CD14-positive monocyte (primary cell): Measurements from ENCODE around the gene WDR64. TPM values are rescaled to one million over a fixed set of nuclear protein-coding genes. Genes with fewer than 3 reads are reported as not detected.

ENCODE experiments used
- DNase-seq, 3 donors: peaks; one replicate each; pipeline ENCODE4 v3.0.0-alpha.2; 2011 to 2022
- H2AFZ ChIP-seq: 2 replicates; pipeline ENCODE4 v1.6.0; 2012; ENCODE audit warnings: mild to moderate bottlenecking, low read depth, low read length, inconsistent platforms; ENCODE audit not compliant: insufficient read depth, poor library complexity, severe bottlenecking
- H3K27ac ChIP-seq, 2 donors: 1 replicate in 1 of 2; 2 replicates in 1 of 2; pipeline ENCODE4 v1.5.1; 2012 to 2013; ENCODE audit warnings: low read length in 2 of 2, control low read depth in 1 of 2, inconsistent platforms in 1 of 2, low read depth in 1 of 2, mild to moderate bottlenecking in 1 of 2
- H3K27me3 ChIP-seq, 2 donors: one replicate each; pipeline versions ENCODE4 v1.6.0 to v1.6.1; 2011 to 2013; ENCODE audit warnings: low read length in 2 of 2; ENCODE audit not compliant: control insufficient read depth in 2 of 2, insufficient read depth in 2 of 2
- H3K36me3 ChIP-seq, 2 donors: replicated peaks in 1 of 2; 1 replicate in 1 of 2; 2 replicates in 1 of 2; pipeline versions ENCODE4 v1.5.1 to v1.6.1; 2012 to 2013; ENCODE audit warnings: low read length in 2 of 2, control low read depth in 1 of 2, inconsistent platforms in 1 of 2, mild to moderate bottlenecking in 1 of 2; ENCODE audit not compliant: insufficient read depth in 2 of 2, control insufficient read depth in 1 of 2
- H3K4me1 ChIP-seq, 2 donors: 1 replicate in 1 of 2; 2 replicates in 1 of 2; pipeline versions ENCODE4 v1.5.1 to v1.6.1; 2012 to 2013; ENCODE audit warnings: low read length in 2 of 2, control low read depth in 1 of 2, inconsistent platforms in 1 of 2, mild to moderate bottlenecking in 1 of 2, moderate library complexity in 1 of 2; ENCODE audit not compliant: insufficient read depth in 2 of 2, control insufficient read depth in 1 of 2
- H3K4me2 ChIP-seq: replicated peaks from 2 replicates; pipeline ENCODE3; 2012; ENCODE audit warnings: low read length, moderate library complexity, mild to moderate bottlenecking; ENCODE audit not compliant: poor library complexity, severe bottlenecking; ENCODE audit errors: extremely low read depth
- H3K4me3 ChIP-seq, 3 experiments: fragments of 200-600 bp in 1 of 3; sonication (generic) in 1 of 3; replicated peaks in 1 of 3; 1 replicate in 2 of 3; 2 replicates in 1 of 3; pipeline ENCODE4 v1.5.1; 2011 to 2013; ENCODE audit warnings: low read length in 3 of 3, mild to moderate bottlenecking in 3 of 3, control low read depth in 2 of 3, low read depth in 2 of 3, inconsistent platforms in 1 of 3, moderate library complexity in 1 of 3
- H3K79me2 ChIP-seq: 2 replicates; pipeline ENCODE4 v1.6.0; 2012; ENCODE audit warnings: mild to moderate bottlenecking, control low read depth, inconsistent platforms, low read length, moderate library complexity; ENCODE audit not compliant: insufficient read depth
- H3K9ac ChIP-seq: 2 replicates; pipeline ENCODE4 v1.6.0; 2017; ENCODE audit warnings: low read length, mild to moderate bottlenecking; ENCODE audit not compliant: insufficient read depth, poor library complexity, severe bottlenecking
- H3K9me3 ChIP-seq, 2 donors: replicated peaks in 1 of 2; 1 replicate in 1 of 2; 2 replicates in 1 of 2; pipeline versions ENCODE4 v1.5.1 to v1.6.1; 2012 to 2013; ENCODE audit warnings: low read length in 2 of 2, control low read depth in 1 of 2; ENCODE audit not compliant: control insufficient read depth in 1 of 2, insufficient read depth in 1 of 2
- H4K20me1 ChIP-seq: 2 replicates; pipeline ENCODE4 v1.6.0; 2012; ENCODE audit warnings: mild to moderate bottlenecking, low read length, control low read depth, moderate library complexity; ENCODE audit not compliant: insufficient read depth
- H3K27ac Mint-ChIP-seq, 7 donors: one replicate each; pipeline ENCODE4 v1.8.0; 2020; ENCODE audit warnings: mild to moderate bottlenecking in 7 of 7, mixed read lengths in 7 of 7, moderate library complexity in 6 of 7, inconsistent platforms in 2 of 7
- H3K27me3 Mint-ChIP-seq, 3 donors: one replicate each; pipeline ENCODE4 v1.8.0; 2021 to 2022; ENCODE audit warnings: low read depth in 3 of 3, mild to moderate bottlenecking in 3 of 3, mixed read lengths in 3 of 3, moderate library complexity in 3 of 3, inconsistent platforms in 1 of 3
- H3K36me3 Mint-ChIP-seq, 2 donors: one replicate each; pipeline ENCODE4 v1.8.0; 2020; ENCODE audit warnings: mixed read lengths in 2 of 2, inconsistent platforms in 1 of 2, mild to moderate bottlenecking in 1 of 2
- H3K4me1 Mint-ChIP-seq: one replicate; pipeline ENCODE4 v1.8.0; 2020; ENCODE audit warnings: mild to moderate bottlenecking, mixed read lengths
- H3K4me3 Mint-ChIP-seq, 2 donors: one replicate each; pipeline ENCODE4 v1.8.0; 2020; ENCODE audit warnings: mild to moderate bottlenecking in 2 of 2, mixed read lengths in 2 of 2, moderate library complexity in 1 of 2
- H3K9me3 Mint-ChIP-seq, 7 donors: one replicate each; pipeline ENCODE4 v1.8.0; 2020 to 2022; ENCODE audit warnings: mixed read lengths in 7 of 7, mild to moderate bottlenecking in 6 of 7, moderate library complexity in 6 of 7, inconsistent platforms in 2 of 7
- CTCF ChIP-seq: fragments of 200-600 bp; IDR thresholded peaks from one replicate; pipeline ENCODE4 v1.8.0; 2022; ENCODE audit warnings: antibody characterized with exemption, mild to moderate bottlenecking
- WGBS: methylation state at CpG from one replicate; pipeline ENCODE4 v1.1.5; 2013; ENCODE audit warnings: missing lambda C conversion rate; ENCODE audit not compliant: insufficient coverage; 5-methylcytosine and 5-hydroxymethylcytosine counted together
- intact Hi-C, 2 donors: fragments of 100-400 bp; cut with micrococcal nuclease; formaldehyde crosslinking; loops; one replicate each; pipeline versions ENCODE4 v1.15.0 to v1.15.1; 2023
- polyA plus RNA-seq, 3 donors: library from polyadenylated mRNA; depleted of rRNA in 1 of 3; unstranded in 2 of 3; stranded (reverse) in 1 of 3; fragments of 300-500 nt in 2 of 3; fragments of >200 nt in 1 of 3; fragmentation: Illumina TruSeq in 2 of 3; gene quantifications; 1 replicate in 2 of 3; 2 replicates in 1 of 3; pipeline ENCODE4 v1.2.3, GENCODE V29; 2012 to 2021

Gene WDR64
- polyA plus RNA-seq, 3 donors: not detected

- TF ChIP-seq CTCF: peak; percentile 76
- Histone ChIP-seq H3K4me2 (peak overlapping the region; percentile 49), H3K4me3 (peak overlapping the region in 2 of 3 experiments; percentile 25 to 47), H3K27me3 (no peaks in the 10 kb centered on the region), H3K27ac (peak overlapping the region; percentile 33 to 61), H2AFZ (no peak overlapping the region), H3K9me3 (no peaks in the 10 kb centered on the region), H3K36me3 (peaks cover 2 to 38% of the 10 kb centered on the region in 2 donors), H4K20me1 (no peaks in the 10 kb centered on the region), H3K9ac (no peak overlapping the region), H3K79me2 (peaks cover 27% of the 10 kb centered on the region), H3K4me1 (peaks cover 9 to 12% of the 10 kb centered on the region in 2 donors)
- no peaks in the 10 kb centered on the region for H3K9me3 Mint-ChIP-seq
- peaks cover 12% of the 10 kb centered on the region for H3K4me1 Mint-ChIP-seq
- peak; percentile 61 to 77 (median 66) for DNase-seq
- peaks cover 17 to 18% of the 10 kb centered on the region in 2 donors for H3K36me3 Mint-ChIP-seq
- H3K27me3 Mint-ChIP-seq: peaks cover 0 to 2% (median 0%) of the 10 kb centered on the region in 3 donors
- peak overlapping the region; percentile 67 to 81 for H3K4me3 Mint-ChIP-seq
- intact Hi-C loops: loop anchor here (5.0 kb wide), 2 partner anchors 95 to 100 kb away; partner anchors contain the start of gene KMO (in 1 of the 2)
- H3K27ac Mint-ChIP-seq: peak overlapping the region; percentile 54 to 89 (median 72)
- 91% methylated on average over 4 of the region's 9 CpGs for WGBS
These were observed 24.4 kb upstream of the WDR64 start for GRCh38 chr1:241627453-241628259.

GRCh38 chr1:241630005-241630404 is 22.1 kb upstream of the WDR64 start:
- Mint-ChIP-seq H3K4me1 (peaks cover 12% of the 10 kb centered on the region), H3K27me3 (no peaks in the 10 kb centered on the region), H3K4me3 (no peak overlapping the region), H3K9me3 (no peaks in the 10 kb centered on the region), H3K27ac (no peak overlapping the region), H3K36me3 (peaks cover 25 to 29% of the 10 kb centered on the region in 2 donors)
- no peak for TF ChIP-seq CTCF
- Histone ChIP-seq H3K36me3 (peaks cover 8 to 47% of the 10 kb centered on the region in 2 donors), H3K27ac (no peak overlapping the region), H3K79me2 (peaks cover 50% of the 10 kb centered on the region), H3K27me3 (no peaks in the 10 kb centered on the region), H3K4me3 (no peak overlapping the region), H3K9ac (no peak overlapping the region), H3K4me2 (no peak overlapping the region), H3K9me3 (no peaks in the 10 kb centered on the region), H3K4me1 (peaks cover 9 to 12% of the 10 kb centered on the region in 2 donors), H4K20me1 (no peaks in the 10 kb centered on the region), H2AFZ (no peak overlapping the region)
- no peak for DNase-seq
- intact Hi-C loops: loop anchor here in 1 of 2 donors (10.0 kb wide), 1 partner anchor 215 kb away; the partner anchor contains the start of gene EXO1
